ENCODE results near the gene CACNA1E.

DNA sequence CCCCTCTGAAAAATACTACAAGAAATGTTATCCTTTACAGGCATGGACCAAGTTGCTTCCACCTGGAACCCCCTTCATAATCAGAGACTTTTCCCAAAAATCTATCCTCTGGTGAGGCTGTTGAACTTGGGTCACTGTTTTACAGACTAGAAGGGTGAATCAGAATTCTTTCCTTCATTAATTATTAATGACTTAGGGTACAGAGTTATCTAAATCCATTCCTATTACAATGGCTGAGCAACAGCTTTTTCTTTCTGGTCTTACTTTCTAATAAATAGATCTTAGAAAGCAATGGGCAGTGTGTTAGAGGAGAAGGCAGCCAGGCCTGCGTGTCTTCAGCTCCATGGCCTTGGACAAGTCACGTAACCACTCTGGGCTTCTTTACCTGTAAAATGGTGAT is 294.0 kb downstream of the CACNA1E start:
- no peak for TF ChIP-seq CTCF (IDR thresholded peaks at IDR 0.05)
- no peak for TF ChIP-seq POLR2A (IDR thresholded peaks at IDR 0.05)

Measured in Peyer's patch (tissue), 4 donors.